SH-SY5Y (cell line): ENCODE data around the gene LIPH.

ENCODE experiments used
- GATA2 ChIP-seq: IDR thresholded peaks from 2 replicates; pipeline ENCODE4 v1.6.1; 2011; ENCODE audit warnings: mild to moderate bottlenecking, low read depth, low read length
- GATA3 ChIP-seq: IDR thresholded peaks from 2 replicates; pipeline ENCODE4 v1.6.1; 2011; ENCODE audit warnings: low read depth, mild to moderate bottlenecking, low read length, moderate library complexity

- TF ChIP-seq GATA2 (no peak), GATA3 (no peak)
Measured at GRCh38 chr3:185561374-185561943, 9.1 kb upstream of the LIPH start.
